ENCODE results near the gene CHAD.

GRCh38 chr17:50511058-50511457 is 42.4 kb upstream of the CHAD start:
- no peak for TF ChIP-seq POLR2A (IDR thresholded peaks at IDR 0.05; ENCODE audit: low read depth, low read length)
- no peak for TF ChIP-seq FOS (IDR thresholded peaks at IDR 0.05; ENCODE audit: borderline replicate concordance, insufficient read depth, low read length)
- TF ChIP-seq EZH2 (IDR thresholded peaks at IDR 0.05; ENCODE audit: borderline replicate concordance, low read depth, low read length, severe bottlenecking), result no peak
- no peak for TF ChIP-seq CTCF (IDR thresholded peaks at IDR 0.05; ENCODE audit: extremely low read depth in 1 of 2, insufficient read depth in 1 of 2, low read depth in 1 of 2, low read length in 2 of 2)
- no peak for TF ChIP-seq POLR2AphosphoS5 (IDR thresholded peaks at IDR 0.05; ENCODE audit: insufficient read depth, low read depth, low read length)
- TF ChIP-seq GATA2 (IDR thresholded peaks at IDR 0.05; ENCODE audit: insufficient read depth, insufficient read length, low read depth, low read length), result no peak
- no peak for TF ChIP-seq JUN (IDR thresholded peaks at IDR 0.05; ENCODE audit: borderline replicate concordance, insufficient read depth, insufficient read length, low read depth)
- no peak for TF ChIP-seq MYC (IDR thresholded peaks at IDR 0.05; ENCODE audit: low read depth, low read length)
- no peak for TF ChIP-seq MAX (IDR thresholded peaks at IDR 0.05; ENCODE audit: insufficient read depth, insufficient read length)
